Frontal cortex (tissue), 4 donors: ENCODE results near the gene C1D. TPM values are rescaled to one million over a fixed set of nuclear protein-coding genes. Genes with fewer than 3 reads are reported as not detected.
A peak's percentile ranks its signal among the peaks of the same experiment; 100 is the strongest.
"Not testable (repeated sequence)": the region's sequence is repeated elsewhere in the genome, so short reads cannot be mapped to it uniquely, and the experiment has no call there.

ENCODE experiments used
- DNase-seq, 2 donors: peaks; one replicate each; pipeline ENCODE4 v3.0.0; 2012; ENCODE audit warnings: low spot score in 2 of 2
- FAIRE-seq: peaks from 2 replicates; lab custom pipeline; 2012; peaks lifted over from hg19 to GRCh38; lab: Jason Lieb, UNC
- total RNA-seq: library from RNA; depleted of rRNA; stranded (reverse); fragments of >200 nt; gene quantifications from one replicate; pipeline ENCODE4 v1.2.3, GENCODE V29; 2014
- donor health status: control.
- donor health status: control.
- donor health status: control.

The C1D gene, protein sequence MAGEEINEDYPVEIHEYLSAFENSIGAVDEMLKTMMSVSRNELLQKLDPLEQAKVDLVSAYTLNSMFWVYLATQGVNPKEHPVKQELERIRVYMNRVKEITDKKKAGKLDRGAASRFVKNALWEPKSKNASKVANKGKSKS
- total RNA-seq: 21.2 TPM

- peak; percentile 60 to 80 for DNase-seq
- no peak for FAIRE-seq
Measured at GRCh38 chr2:68062680-68063387, at the start of gene C1D. C1D (minus strand) TSS chr2:68063004; CDS start chr2:68047310, 15,694 bp downstream.

- FAIRE-seq: no peak
- DNase-seq: no peak
Measured at GRCh38 chr2:68110102-68110501, 47.3 kb upstream of the C1D start.

- FAIRE-seq (no peak), DNase-seq (no peak)
Measured at GRCh38 chr2:68108120-68108519, 45.3 kb upstream of the C1D start.

DNA sequence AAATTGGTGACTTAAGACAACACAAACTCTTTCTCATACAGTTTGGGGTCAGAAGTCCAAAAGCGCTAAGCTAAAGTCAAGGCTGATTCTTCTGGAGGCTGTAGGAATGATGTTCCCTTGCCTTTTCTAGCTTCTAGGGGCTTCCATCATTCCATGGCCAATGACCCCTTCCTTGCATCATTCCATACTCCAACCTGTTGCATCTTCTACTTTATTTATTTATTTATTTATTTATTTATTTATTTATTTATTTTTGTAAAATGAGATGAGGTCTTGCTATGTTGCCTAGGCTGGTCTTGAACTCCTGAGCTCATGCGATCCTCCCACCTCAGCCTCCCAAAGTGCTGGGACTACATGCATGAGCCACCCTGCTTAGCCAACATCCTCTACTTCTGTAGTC is 44.7 kb upstream of the C1D start:
- FAIRE-seq (no peak), DNase-seq (no peak)

- DNase-seq: no peak
- no peak for FAIRE-seq
Measured at GRCh38 chr2:68104111-68104835, 41.5 kb upstream of the C1D start.

GRCh38 chr2:68103709-68104055 is 40.9 kb upstream of the C1D start:
- no peak for FAIRE-seq
- no peak for DNase-seq

DNA sequence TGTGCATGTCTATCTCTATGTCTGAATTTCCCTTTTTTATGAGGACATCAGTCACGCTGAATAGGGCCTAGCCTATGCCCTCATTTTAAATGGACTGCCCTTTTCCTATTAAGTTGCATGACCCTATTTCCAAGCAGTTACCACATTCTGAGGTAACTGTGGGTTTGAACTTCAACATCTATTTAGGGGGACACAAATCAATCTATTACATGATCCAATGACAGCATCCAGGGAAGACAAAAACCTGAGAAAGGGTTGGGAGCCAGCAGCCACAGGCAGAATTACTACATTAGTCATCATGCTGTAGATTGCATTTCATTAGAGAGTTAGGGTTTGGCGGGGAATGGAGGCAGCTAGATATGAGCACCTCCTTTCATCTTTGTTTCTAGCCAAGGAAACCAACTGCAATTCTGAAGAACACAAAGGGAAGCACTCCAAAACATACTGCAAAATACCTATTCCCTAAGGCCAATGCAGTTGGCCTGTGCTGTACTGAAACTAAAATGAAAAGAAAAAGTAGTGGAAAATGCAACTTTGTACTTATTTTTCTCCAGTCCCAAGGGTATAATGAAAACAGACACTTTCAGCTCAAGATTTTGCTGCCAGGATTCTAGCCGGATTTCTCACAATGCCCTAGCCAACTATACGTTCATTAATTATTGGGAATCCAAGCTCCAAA is 40.4 kb upstream of the C1D start:
- FAIRE-seq (no peak), DNase-seq (no peak)

DNA sequence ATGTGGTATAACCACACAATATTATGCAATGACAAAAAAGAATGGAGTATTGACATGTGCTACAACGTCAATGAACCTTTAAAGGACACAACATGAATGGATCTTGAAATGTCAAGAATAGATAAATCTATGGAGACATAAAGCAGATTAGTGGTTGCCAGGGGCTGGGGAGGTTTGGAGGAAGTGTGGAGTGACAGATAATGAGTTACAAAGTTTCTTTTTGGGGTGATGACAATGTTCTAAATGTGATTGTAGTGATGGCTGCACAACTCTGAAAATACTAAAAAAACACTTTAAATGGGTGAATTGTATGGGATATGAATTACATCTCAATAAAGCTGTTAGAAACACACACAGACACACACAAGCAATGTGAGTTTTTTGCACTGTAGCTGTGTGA is 37.4 kb upstream of the C1D start:
- FAIRE-seq (no peak), DNase-seq (no peak)

DNA sequence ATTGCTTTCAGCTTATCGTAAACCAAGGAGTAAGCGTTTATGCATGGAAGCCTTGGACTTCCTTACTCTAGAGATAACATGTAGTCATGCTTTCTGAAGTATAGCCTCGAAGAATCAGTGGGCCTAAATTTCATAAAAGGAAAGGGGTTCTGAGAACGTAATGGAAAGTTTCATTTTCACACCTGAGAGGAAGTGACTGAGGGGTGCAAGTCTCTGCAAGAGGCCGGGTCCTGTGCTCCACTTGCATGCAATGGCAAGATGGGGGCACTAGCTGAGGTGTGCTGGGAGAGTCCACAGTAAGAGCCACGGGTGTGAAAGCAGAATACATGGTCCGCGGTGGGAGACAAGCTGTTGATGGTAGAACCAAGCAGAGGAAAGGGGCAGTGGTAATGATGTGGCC is 36.5 kb upstream of the C1D start:
- FAIRE-seq (no peak), DNase-seq (no peak)

DNA sequence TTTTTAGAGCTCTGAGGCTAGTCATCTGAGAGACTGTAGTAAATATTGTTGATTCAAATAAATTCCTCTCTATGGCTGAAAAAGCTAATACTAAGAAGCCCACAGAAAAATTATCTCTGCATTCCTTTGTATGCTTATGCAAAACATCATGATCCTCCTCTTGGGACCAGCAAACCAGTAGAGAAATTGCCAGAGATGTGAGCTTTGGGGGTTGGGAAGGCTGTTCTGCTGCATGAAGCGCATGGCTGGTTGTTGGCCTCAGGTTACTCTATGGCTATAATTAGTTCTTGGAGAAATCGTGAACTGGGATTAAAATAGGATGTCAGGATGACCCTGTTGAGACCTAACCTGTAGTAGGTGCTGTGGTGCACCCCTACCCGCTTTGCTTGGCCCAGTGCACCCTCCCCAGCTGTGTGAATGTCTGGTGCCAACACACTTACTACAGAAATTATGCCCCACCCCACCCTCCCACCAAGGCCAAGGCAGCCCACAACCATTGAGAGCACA is 35.5 kb upstream of the C1D start:
- FAIRE-seq: no peak

DNA sequence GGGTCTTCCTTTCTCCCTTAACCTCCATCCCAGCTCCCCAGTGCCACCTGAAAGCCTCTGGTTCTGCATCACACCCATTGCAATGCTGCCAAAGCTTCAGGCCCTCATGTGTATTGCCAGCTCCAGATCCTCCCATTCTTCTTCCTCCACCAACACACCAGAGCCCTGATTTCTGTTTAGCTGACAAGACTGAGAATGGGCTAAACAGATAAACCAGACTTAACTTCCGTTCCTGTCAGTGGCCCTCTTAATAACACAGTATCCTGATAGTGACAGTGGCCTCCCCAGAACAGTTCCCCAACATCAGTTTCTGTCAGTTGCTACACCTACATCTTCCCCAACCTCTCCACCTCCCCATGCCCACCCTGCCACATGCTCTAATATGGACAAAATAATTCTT is 31.3 kb upstream of the C1D start:
- DNase-seq (no peak), FAIRE-seq (no peak)

More for the DNA sequence above, 35.5 kb upstream of the C1D start:
- DNase-seq: no peak

DNA sequence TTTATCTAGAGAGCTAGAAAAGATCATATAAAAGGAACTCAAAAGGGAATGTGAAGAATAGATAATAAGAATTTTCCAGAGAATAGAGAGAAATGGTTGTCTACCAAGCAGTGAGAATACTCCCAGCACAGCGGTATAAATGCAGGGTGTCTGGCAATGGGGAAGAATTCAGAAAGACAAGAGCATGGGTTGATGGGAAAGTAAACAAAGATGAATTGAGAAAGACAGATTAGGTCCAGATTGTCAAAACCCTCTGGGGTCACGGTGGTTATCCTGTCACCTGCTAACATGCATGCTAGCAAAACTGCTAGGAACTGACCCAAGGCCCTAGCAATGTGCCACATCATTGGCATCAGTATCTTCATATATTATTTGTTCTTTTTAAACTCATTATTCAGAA is 30.8 kb upstream of the C1D start:
- DNase-seq (no peak), FAIRE-seq (no peak)

GRCh38 chr2:68091439-68092034 is 28.7 kb upstream of the C1D start:
- no peak for FAIRE-seq
- no peak for DNase-seq

DNA sequence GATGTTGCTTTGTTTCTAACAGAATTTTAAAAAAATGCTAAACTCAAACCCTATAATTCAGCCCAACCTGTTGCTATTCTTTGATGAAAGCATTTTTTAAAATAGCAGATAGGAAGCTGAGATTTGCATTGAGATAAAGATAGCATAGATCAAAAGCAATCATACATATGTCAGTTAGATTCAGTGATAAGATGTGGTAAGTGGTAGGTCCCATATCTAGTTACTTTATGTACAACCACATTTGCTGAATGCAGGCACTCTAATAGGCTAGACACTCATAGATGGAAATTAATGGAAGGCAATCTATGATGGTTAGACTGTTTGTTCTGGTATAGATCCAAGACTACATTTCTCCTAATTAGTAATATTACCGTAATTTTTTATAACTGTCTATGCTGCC is 27.2 kb upstream of the C1D start:
- FAIRE-seq (no peak), DNase-seq (no peak)

DNA sequence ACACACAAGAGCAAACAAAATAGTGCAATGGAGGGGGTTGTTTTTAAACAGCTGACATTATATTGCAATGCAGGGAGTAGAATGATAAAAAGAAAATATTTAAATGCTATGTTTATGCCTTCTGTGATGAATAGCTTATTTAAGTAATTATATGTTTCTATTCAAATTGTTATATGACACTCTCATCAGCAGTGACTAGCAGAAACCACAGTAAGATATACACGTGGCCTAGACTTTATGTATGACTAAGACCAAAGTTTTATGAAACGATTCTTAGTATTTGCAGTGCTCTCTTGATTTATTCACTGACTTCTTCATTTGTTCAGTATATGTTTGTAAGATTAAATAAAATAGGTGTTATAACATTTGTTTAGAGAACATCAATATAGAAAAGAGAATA is 26.1 kb upstream of the C1D start:
- DNase-seq: no peak
- FAIRE-seq: no peak

- DNase-seq (no peak), FAIRE-seq (no peak)
Measured at GRCh38 chr2:68086166-68086565, 23.4 kb upstream of the C1D start.

DNA sequence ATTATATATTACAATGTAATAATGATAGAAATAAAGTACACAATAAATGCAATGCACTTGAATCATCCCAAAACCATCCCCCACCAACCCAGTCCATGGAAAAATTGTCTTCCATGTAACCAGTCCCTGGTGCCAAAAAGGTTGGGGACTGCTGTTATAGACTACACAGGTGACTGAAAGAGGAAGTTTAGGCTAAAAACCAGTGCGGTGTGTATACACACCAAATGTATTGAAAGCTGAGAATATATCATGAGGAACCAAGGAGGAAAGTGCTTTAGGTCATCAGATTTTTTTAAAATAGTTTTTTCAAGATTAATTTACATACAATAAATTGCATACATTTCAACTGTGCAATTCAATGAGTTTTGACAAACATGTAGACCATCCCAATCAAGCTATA is 20.5 kb upstream of the C1D start:
- DNase-seq (no peak), FAIRE-seq (no peak)

DNA sequence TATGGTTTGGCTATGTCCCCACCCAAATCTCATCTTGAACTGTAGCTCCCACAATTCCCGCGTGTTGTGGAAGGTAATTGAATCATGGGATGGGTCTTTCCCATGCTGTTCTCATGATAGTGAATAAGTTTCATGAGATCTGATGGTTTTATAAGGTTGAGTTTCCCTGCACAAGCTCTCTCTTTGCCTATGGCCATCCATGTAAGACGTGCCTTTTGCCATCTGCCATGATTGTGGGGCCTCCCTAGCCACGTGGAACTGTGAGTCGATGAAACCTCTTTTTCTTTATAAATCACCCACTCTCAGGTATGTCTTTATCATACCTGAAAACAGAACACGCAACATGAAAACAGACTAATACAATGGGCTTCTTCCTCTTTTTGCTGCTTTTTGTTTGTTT is 11.2 kb upstream of the C1D start:
- FAIRE-seq: no peak

DNA sequence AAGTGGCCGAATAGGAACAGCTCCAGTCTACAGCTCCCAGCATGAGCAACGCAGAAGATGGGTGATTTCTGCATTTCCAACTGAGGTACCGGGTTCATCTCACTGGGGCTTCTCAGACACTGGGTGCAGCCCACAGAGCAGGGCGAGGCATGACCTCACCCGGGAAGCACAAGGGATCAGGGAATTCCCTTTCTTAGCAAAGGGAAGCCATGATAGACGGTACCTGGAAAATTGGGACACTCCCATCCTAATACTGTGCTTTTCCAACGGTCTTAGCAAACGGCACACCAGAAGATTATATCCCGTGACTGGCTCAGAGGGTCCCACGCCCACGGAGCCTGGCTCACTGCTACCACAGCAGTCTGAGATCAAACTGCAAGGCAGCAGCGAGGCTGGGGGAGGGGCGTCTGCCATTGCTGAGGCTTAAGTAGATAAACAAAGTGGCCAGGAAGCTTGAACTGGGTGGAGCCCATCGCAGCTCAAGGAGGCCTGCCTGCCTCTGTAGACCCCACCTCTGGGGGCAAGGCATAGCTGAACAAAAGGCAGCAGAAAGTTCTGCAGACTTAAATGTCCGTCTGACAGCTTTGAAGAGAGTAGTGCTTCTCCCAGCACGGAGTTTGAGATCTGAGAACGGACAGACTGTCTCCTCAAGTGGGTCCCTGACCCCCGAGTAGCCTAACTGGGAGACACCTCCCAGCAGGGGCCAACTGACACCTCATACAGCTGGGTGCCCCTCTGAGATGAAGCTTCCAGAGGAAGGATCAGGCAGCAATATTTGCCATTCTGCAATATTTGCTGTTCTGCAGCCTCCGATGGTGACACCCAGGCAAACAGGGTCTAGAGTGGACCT is 1.2 kb upstream of the C1D start:
- not testable (repeated sequence) for FAIRE-seq, DNase-seq

More for the DNA sequence above, 11.2 kb upstream of the C1D start:
- no peak for DNase-seq
